ENCODE data around the gene RAB3IL1. TPM values are rescaled to one million over a fixed set of nuclear protein-coding genes. Genes with fewer than 3 reads are reported as not detected.

Gene RAB3IL1
- total RNA-seq, 1 donor from 2014 or later: 44.2 TPM

DNA sequence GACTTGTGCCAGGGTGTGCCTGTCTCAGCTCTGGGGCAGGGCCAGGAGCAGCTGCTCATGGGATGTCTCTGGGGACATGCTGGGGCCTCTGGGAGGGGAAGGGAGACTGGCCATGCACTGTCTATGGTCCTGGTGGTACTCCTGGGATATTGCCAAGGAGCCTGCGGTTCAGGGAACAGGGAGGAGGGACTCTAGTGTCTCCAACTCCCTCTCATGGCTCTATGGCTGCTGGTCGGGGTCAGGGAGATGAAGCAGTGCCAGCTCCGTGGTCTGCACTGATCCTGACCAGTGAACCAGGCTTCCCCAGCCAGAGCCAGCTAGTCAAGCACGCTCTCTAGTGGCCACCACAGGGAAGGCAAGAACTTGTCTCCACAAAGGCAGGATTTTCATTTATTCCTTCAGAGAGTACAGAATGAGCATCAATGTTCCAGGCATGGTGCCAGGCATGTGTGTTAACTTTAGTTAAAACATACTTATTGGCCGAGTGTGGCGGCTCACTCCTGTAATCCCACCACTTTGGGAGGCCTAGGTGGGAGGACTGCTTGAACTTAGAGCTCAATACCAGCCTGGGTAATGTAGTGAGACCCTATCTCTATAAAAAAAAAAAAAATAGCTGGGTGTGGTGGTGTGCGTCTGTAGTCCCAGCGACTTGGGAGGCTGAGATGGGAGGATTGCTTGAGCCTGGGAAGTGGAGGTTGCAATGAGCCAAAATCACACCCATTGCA is 30.3 kb upstream of the RAB3IL1 start:
- Mint-ChIP-seq H3K36me3 (ENCODE audit: unreplicated experiment) (no peaks in the 10 kb centered on the region), H3K9me3 (ENCODE audit: unreplicated experiment) (no peaks in the 10 kb centered on the region), H3K4me3 (ENCODE audit: unreplicated experiment) (no peak overlapping the region), H3K27ac (ENCODE audit: unreplicated experiment) (peak overlapping the region; percentile 84), H3K4me1 (ENCODE audit: unreplicated experiment) (peaks cover 34% of the 10 kb centered on the region), H3K27me3 (ENCODE audit: unreplicated experiment) (peaks cover 18% of the 10 kb centered on the region)
- TF ChIP-seq, protein P1, sequence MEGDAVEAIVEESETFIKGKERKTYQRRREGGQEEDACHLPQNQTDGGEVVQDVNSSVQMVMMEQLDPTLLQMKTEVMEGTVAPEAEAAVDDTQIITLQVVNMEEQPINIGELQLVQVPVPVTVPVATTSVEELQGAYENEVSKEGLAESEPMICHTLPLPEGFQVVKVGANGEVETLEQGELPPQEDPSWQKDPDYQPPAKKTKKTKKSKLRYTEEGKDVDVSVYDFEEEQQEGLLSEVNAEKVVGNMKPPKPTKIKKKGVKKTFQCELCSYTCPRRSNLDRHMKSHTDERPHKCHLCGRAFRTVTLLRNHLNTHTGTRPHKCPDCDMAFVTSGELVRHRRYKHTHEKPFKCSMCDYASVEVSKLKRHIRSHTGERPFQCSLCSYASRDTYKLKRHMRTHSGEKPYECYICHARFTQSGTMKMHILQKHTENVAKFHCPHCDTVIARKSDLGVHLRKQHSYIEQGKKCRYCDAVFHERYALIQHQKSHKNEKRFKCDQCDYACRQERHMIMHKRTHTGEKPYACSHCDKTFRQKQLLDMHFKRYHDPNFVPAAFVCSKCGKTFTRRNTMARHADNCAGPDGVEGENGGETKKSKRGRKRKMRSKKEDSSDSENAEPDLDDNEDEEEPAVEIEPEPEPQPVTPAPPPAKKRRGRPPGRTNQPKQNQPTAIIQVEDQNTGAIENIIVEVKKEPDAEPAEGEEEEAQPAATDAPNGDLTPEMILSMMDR (IDR thresholded peaks at IDR 0.05): peak; percentile 97
- peak; percentile 96 for DNase-seq (ENCODE audit: extremely low spot score, unreplicated experiment)

- TF ChIP-seq, protein P1 (IDR thresholded peaks at IDR 0.05): no peak
- H3K27me3 Mint-ChIP-seq (ENCODE audit: unreplicated experiment): peaks cover 21% of the 10 kb centered on the region
Measured at GRCh38 chr11:61946894-61947293, 29.5 kb upstream of the RAB3IL1 start.

DNA sequence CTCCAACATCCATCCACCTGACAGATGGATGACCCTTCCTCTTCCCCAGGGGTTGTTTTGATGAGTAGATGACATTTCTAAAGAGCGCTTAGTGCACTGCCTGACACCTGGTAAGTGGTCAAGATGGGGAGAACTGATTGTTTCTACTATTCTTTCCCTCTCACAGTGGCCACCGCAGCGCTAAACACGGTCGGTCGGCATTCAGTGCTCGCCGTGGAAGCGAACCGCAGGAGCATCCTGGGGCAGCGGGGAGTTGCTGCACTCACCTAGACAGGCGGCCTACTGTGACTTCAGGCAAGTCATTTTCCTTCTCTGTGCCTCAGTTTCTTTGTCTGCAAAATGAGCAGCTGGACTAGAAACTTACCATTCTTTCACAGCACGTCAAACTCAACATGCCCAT is 27.8 kb upstream of the RAB3IL1 start:
- DNase-seq (ENCODE audit: extremely low spot score, unreplicated experiment): peak; percentile 78
- Mint-ChIP-seq H3K27me3 (ENCODE audit: unreplicated experiment) (peaks cover 24% of the 10 kb centered on the region), H3K4me3 (ENCODE audit: unreplicated experiment) (no peak overlapping the region), H3K4me1 (ENCODE audit: unreplicated experiment) (peaks cover 31% of the 10 kb centered on the region), H3K27ac (ENCODE audit: unreplicated experiment) (no peak overlapping the region), H3K9me3 (ENCODE audit: unreplicated experiment) (no peaks in the 10 kb centered on the region), H3K36me3 (ENCODE audit: unreplicated experiment) (no peaks in the 10 kb centered on the region)
- TF ChIP-seq, protein P1 (IDR thresholded peaks at IDR 0.05): no peak

More at GRCh38 chr11:61946894-61947293, 29.5 kb upstream of the RAB3IL1 start:
- H3K27ac Mint-ChIP-seq (ENCODE audit: unreplicated experiment): peak overlapping the region; percentile 84
- peaks cover 34% of the 10 kb centered on the region for H3K4me1 Mint-ChIP-seq (ENCODE audit: unreplicated experiment)
- peak; percentile 10 for DNase-seq (ENCODE audit: extremely low spot score, unreplicated experiment)
- H3K36me3 Mint-ChIP-seq (ENCODE audit: unreplicated experiment): no peaks in the 10 kb centered on the region
- H3K4me3 Mint-ChIP-seq (ENCODE audit: unreplicated experiment): no peak overlapping the region
- no peaks in the 10 kb centered on the region for H3K9me3 Mint-ChIP-seq (ENCODE audit: unreplicated experiment)

DNA sequence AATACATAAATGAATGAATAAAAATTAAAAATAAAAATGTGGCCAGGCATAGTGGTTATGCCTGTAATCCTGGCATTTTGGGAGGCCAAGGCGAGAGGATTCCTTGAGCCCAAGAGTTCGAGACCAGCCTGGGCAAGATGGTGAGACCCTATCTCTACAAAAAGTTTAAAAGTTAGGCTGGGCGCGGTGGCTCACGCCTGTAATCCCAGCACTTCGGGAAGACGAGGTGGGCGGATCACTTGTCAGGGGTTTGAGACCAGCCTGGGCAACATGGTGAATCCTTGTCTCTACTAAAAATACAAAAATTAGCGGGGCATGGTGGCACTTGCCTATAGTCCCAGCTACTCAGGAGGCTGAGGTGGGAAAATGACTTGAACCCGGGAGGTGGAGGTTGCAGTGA is 23.1 kb upstream of the RAB3IL1 start:
- TF ChIP-seq, protein P1 (IDR thresholded peaks at IDR 0.05): no peak
- H3K27ac Mint-ChIP-seq (ENCODE audit: unreplicated experiment): no peak overlapping the region
- peaks cover 12% of the 10 kb centered on the region for H3K9me3 Mint-ChIP-seq (ENCODE audit: unreplicated experiment)
- no peaks in the 10 kb centered on the region for H3K4me1 Mint-ChIP-seq (ENCODE audit: unreplicated experiment)
- no peak for DNase-seq (ENCODE audit: extremely low spot score, unreplicated experiment)
- H3K27me3 Mint-ChIP-seq (ENCODE audit: unreplicated experiment): peaks cover 37% of the 10 kb centered on the region
- no peaks in the 10 kb centered on the region for H3K36me3 Mint-ChIP-seq (ENCODE audit: unreplicated experiment)
- H3K4me3 Mint-ChIP-seq (ENCODE audit: unreplicated experiment): no peak overlapping the region

DNA sequence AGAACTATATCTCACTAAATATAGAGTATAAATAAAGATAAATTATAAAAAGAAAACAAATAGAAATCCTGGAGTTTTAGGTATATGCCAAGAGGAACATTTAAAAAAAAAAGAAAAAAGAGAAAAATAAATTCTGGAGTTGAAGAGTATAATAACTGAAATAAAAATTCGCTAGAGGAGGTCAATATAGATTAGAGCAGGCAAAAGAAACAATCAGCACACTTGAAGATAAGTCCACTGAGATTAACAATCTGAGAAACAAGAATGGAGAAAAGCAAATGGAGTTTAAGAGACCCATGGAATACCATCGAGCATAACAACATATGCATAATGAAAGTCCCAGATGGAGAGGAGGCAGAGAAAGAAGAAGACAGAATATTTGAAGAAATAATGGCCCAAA is 18.5 kb upstream of the RAB3IL1 start:
- Mint-ChIP-seq H3K27ac (ENCODE audit: unreplicated experiment) (no peak overlapping the region), H3K9me3 (ENCODE audit: unreplicated experiment) (peaks cover 17% of the 10 kb centered on the region), H3K4me3 (ENCODE audit: unreplicated experiment) (no peak overlapping the region), H3K36me3 (ENCODE audit: unreplicated experiment) (peaks cover 4% of the 10 kb centered on the region), H3K4me1 (ENCODE audit: unreplicated experiment) (no peaks in the 10 kb centered on the region), H3K27me3 (ENCODE audit: unreplicated experiment) (peaks cover 36% of the 10 kb centered on the region)
- TF ChIP-seq, protein P1 (IDR thresholded peaks at IDR 0.05): no peak
- no peak for DNase-seq (ENCODE audit: extremely low spot score, unreplicated experiment)

Data from osteocyte (in vitro differentiated cells).